ENCODE measurements around the gene STRBP.

GRCh38 chr9:123225374-123225813 lies 43.0 kb downstream of the STRBP start:
- no peak for TF ChIP-seq EZH2 (IDR thresholded peaks at IDR 0.05; ENCODE audit: insufficient read depth, poor library complexity, severe bottlenecking)
- no peak for TF ChIP-seq EZH2phosphoT487 (IDR thresholded peaks at IDR 0.05; ENCODE audit: insufficient read depth, low read depth)
